Natural killer cell (primary cell): ENCODE data around the gene PADI1. TPM values are rescaled to one million over a fixed set of nuclear protein-coding genes. Genes with fewer than 3 reads are reported as not detected.

Source experiments
- ATAC-seq, 3 donors: fragments of 150-1000 bp in 2 of 3; fragments of 200-7000 bp in 1 of 3; cut with Tn5 transposase; 1 replicate in 1 of 3; 2 replicates in 2 of 3; pipeline ENCODE4 v1.10.0; 2021; ENCODE audit warnings: mild to moderate bottlenecking in 2 of 3, moderate library complexity in 2 of 3
- DNase-seq, 2 donors: peaks; one replicate each; pipeline versions ENCODE4 v3.0.0 to v3.0.0-alpha.2; 2013 to 2021; ENCODE audit warnings: mixed read lengths in 1 of 2
- H3K27ac ChIP-seq: one replicate; pipeline ENCODE4 v1.5.1; 2013; ENCODE audit warnings: mild to moderate bottlenecking, low read length
- H3K27me3 ChIP-seq: one replicate; pipeline ENCODE4 v1.6.1; 2013; ENCODE audit warnings: low read length; ENCODE audit not compliant: control insufficient read depth, insufficient read depth
- H3K36me3 ChIP-seq: one replicate; pipeline ENCODE4 v1.6.1; 2013; ENCODE audit warnings: low read length; ENCODE audit not compliant: control insufficient read depth, insufficient read depth
- H3K4me1 ChIP-seq: one replicate; pipeline ENCODE4 v1.6.1; 2013; ENCODE audit warnings: low read length; ENCODE audit not compliant: control insufficient read depth, insufficient read depth
- H3K4me3 ChIP-seq: one replicate; pipeline ENCODE4 v1.5.1; 2013; ENCODE audit warnings: low read length
- H3K9me3 ChIP-seq: one replicate; pipeline ENCODE4 v1.6.1; 2013; ENCODE audit warnings: low read length; ENCODE audit not compliant: control insufficient read depth, insufficient read depth
- H3K27ac Mint-ChIP-seq, 2 donors: one replicate each; pipeline ENCODE4 v1.8.0; 2022; ENCODE audit warnings: mild to moderate bottlenecking in 2 of 2, mixed read lengths in 2 of 2, moderate library complexity in 1 of 2
- H3K27me3 Mint-ChIP-seq, 2 donors: one replicate each; pipeline ENCODE4 v1.8.0; 2022; ENCODE audit warnings: low read depth in 2 of 2, mixed read lengths in 2 of 2
- H3K36me3 Mint-ChIP-seq: one replicate; pipeline ENCODE4 v1.8.0; 2022; ENCODE audit warnings: mixed read lengths
- H3K4me1 Mint-ChIP-seq, 2 donors: one replicate each; pipeline ENCODE4 v1.8.0; 2022; ENCODE audit warnings: mixed read lengths in 2 of 2
- H3K4me3 Mint-ChIP-seq: one replicate; pipeline ENCODE4 v1.8.0; 2022; ENCODE audit warnings: mild to moderate bottlenecking, moderate library complexity, mixed read lengths
- H3K9me3 Mint-ChIP-seq, 2 donors: one replicate each; pipeline ENCODE4 v1.8.0; 2022; ENCODE audit warnings: mixed read lengths in 2 of 2
- CTCF ChIP-seq: fragments of 200-600 bp; IDR thresholded peaks from one replicate; pipeline ENCODE4 v1.8.0; 2022; ENCODE audit warnings: antibody characterized with exemption
- WGBS: methylation state at CpG from one replicate; pipeline ENCODE4 v1.1.7; 2013; ENCODE audit warnings: missing lambda C conversion rate; ENCODE audit not compliant: insufficient coverage; 5-methylcytosine and 5-hydroxymethylcytosine counted together
- intact Hi-C: fragments of 100-400 bp; cut with micrococcal nuclease; formaldehyde crosslinking; loops from one replicate; pipeline ENCODE4 v1.14.2; 2022
- total RNA-seq, 4 donors: library from RNA; stranded (reverse); fragments of 120-200 nt in 1 of 4; gene quantifications; one replicate each; pipeline versions ENCODE4 v1.2.3 to v1.2.4, GENCODE V29; 2013 to 2022

Gene PADI1
- total RNA-seq, 3 donors from 2014 or later (not counting 1 experiment from before 2014, with no cell fraction given), result not detected

GRCh38 chr1:17218939-17219338 lies 14.0 kb downstream of the PADI1 start:
- ATAC-seq (no peak), DNase-seq (no peak)
- H3K4me3 ChIP-seq, result no peak overlapping the region
- H3K27me3 ChIP-seq, result peaks cover 5% of the 10 kb centered on the region
- H3K4me1 ChIP-seq, result no peaks in the 10 kb centered on the region
- intact Hi-C loops, result no loop called here
- WGBS, result 86% methylated on average over 7 of the region's 7 CpGs
- H3K9me3 ChIP-seq, result no peaks in the 10 kb centered on the region
- no peak overlapping the region for H3K4me3 Mint-ChIP-seq
- H3K27me3 Mint-ChIP-seq, result peaks cover 16 to 17% of the 10 kb centered on the region in 2 donors
- no peak overlapping the region for H3K27ac ChIP-seq
- H3K4me1 Mint-ChIP-seq, result peaks cover 5 to 10% of the 10 kb centered on the region in 2 donors
- no peaks in the 10 kb centered on the region for H3K36me3 Mint-ChIP-seq
- H3K9me3 Mint-ChIP-seq, result no peaks in the 10 kb centered on the region
- no peak for TF ChIP-seq CTCF
- H3K27ac Mint-ChIP-seq, result no peak overlapping the region
- no peaks in the 10 kb centered on the region for H3K36me3 ChIP-seq

GRCh38 chr1:17220287-17220686 lies 15.4 kb downstream of the PADI1 start:
- peaks cover 9 to 13% of the 10 kb centered on the region in 2 donors for H3K27me3 Mint-ChIP-seq
- intact Hi-C loops, result no loop called here
- H3K9me3 ChIP-seq, result no peaks in the 10 kb centered on the region
- H3K27me3 ChIP-seq, result no peaks in the 10 kb centered on the region
- no peak for TF ChIP-seq CTCF
- DNase-seq (no peak), ATAC-seq (no peak)
- H3K36me3 Mint-ChIP-seq, result no peaks in the 10 kb centered on the region
- H3K27ac Mint-ChIP-seq, result no peak overlapping the region
- H3K4me3 Mint-ChIP-seq, result no peak overlapping the region
- peaks cover 0 to 7% of the 10 kb centered on the region in 2 donors for H3K4me1 Mint-ChIP-seq
- no peak overlapping the region for H3K27ac ChIP-seq
- no peaks in the 10 kb centered on the region for H3K4me1 ChIP-seq
- H3K4me3 ChIP-seq, result no peak overlapping the region
- H3K36me3 ChIP-seq, result no peaks in the 10 kb centered on the region
- WGBS, result 92% methylated on average over 2 of the region's 3 CpGs
- H3K9me3 Mint-ChIP-seq, result no peaks in the 10 kb centered on the region

- Mint-ChIP-seq H3K4me1 (no peaks in the 10 kb centered on the region), H3K27me3 (peaks cover 0 to 4% of the 10 kb centered on the region in 2 donors), H3K4me3 (no peak overlapping the region), H3K27ac (no peak overlapping the region), H3K36me3 (no peaks in the 10 kb centered on the region), H3K9me3 (no peaks in the 10 kb centered on the region)
- H3K36me3 ChIP-seq, result no peaks in the 10 kb centered on the region
- no peak overlapping the region for H3K4me3 ChIP-seq
- DNase-seq (no peak), ATAC-seq (no peak)
- intact Hi-C loops, result no loop called here
- H3K27me3 ChIP-seq, result no peaks in the 10 kb centered on the region
- H3K9me3 ChIP-seq, result no peaks in the 10 kb centered on the region
- no peaks in the 10 kb centered on the region for H3K4me1 ChIP-seq
- no peak for TF ChIP-seq CTCF
- 93% methylated on average over 14 of the region's 14 CpGs for WGBS
- no peak overlapping the region for H3K27ac ChIP-seq
Measured at GRCh38 chr1:17222557-17222956, 17.6 kb downstream of the PADI1 start.

- H3K27me3 Mint-ChIP-seq, result peaks cover 0 to 4% of the 10 kb centered on the region in 2 donors
- WGBS, result 85% methylated on average over 4 of the region's 4 CpGs
Measured at GRCh38 chr1:17224434-17224833, 19.5 kb downstream of the PADI1 start.

More at GRCh38 chr1:17224434-17224833, 19.5 kb downstream of the PADI1 start:
- no peak overlapping the region for H3K4me3 ChIP-seq
- ATAC-seq (no peak), DNase-seq (no peak)
- H3K27me3 ChIP-seq, result no peaks in the 10 kb centered on the region
- no peaks in the 10 kb centered on the region for H3K36me3 ChIP-seq
- H3K36me3 Mint-ChIP-seq, result no peaks in the 10 kb centered on the region
- no peaks in the 10 kb centered on the region for H3K4me1 Mint-ChIP-seq
- TF ChIP-seq CTCF, result no peak
- no peak overlapping the region for H3K27ac ChIP-seq
- intact Hi-C loops, result no loop called here
- H3K4me3 Mint-ChIP-seq, result no peak overlapping the region
- H3K4me1 ChIP-seq, result no peaks in the 10 kb centered on the region
- no peaks in the 10 kb centered on the region for H3K9me3 Mint-ChIP-seq
- H3K27ac Mint-ChIP-seq, result no peak overlapping the region
- H3K9me3 ChIP-seq, result no peaks in the 10 kb centered on the region
